Breast epithelium (tissue), 3 donors: ENCODE data around the gene TUBA1C.

Experiments
- CTCF ChIP-seq, 3 donors: fragments of 450-650 bp; IDR thresholded peaks; one replicate each; pipeline ENCODE4 v1.5.1; 2016 to 2017; ENCODE audit warnings: antibody characterized with exemption in 3 of 3, mild to moderate bottlenecking in 3 of 3, moderate library complexity in 3 of 3
- POLR2A ChIP-seq: fragments of 450-650 bp; IDR thresholded peaks from one replicate; pipeline ENCODE4 v1.6.1; 2016; ENCODE audit warnings: antibody characterized with exemption, mild to moderate bottlenecking, moderate library complexity
- POLR2AphosphoS5 ChIP-seq, 3 donors: sonication (generic); formaldehyde crosslinking; IDR thresholded peaks; one replicate each; pipeline ENCODE4 v1.6.1; 2017; ENCODE audit warnings: antibody characterized with exemption in 3 of 3

- TF ChIP-seq CTCF (IDR thresholded peaks at IDR 0.05) (no peak), POLR2A (no peak), POLR2AphosphoS5 (IDR thresholded peaks at IDR 0.05) (no peak)
Observed at GRCh38 chr12:49309386-49309785, 44.5 kb downstream of the TUBA1C start.
